Loucy (cell line): ENCODE results near the gene RAD51B.

Experiments used
- H2AFZ ChIP-seq: fragments of 200-600 bp; sonication (generic); 2 replicates; pipeline ENCODE4 v1.6.0; 2016; ENCODE audit warnings: antibody characterized with exemption, mild to moderate bottlenecking, low read length, moderate library complexity
- H3F3A ChIP-seq: fragments of 200-600 bp; 2 replicates; pipeline ENCODE4 v1.6.0; 2016; ENCODE audit warnings: antibody characterized with exemption, low read depth, mild to moderate bottlenecking
- H3K27me3 ChIP-seq: fragments of 200-600 bp; sonication (generic); 2 replicates; pipeline ENCODE4 v1.6.1; 2014; ENCODE audit warnings: low read length, mild to moderate bottlenecking; ENCODE audit not compliant: insufficient read depth, poor library complexity, severe bottlenecking
- H3K36me3 ChIP-seq: fragments of 200-600 bp; sonication (generic); 2 replicates; pipeline ENCODE4 v1.6.1; 2016; ENCODE audit warnings: low read length; ENCODE audit not compliant: insufficient read depth
- H3K4me1 ChIP-seq: fragments of 200-600 bp; sonication (generic); 2 replicates; pipeline ENCODE4 v1.5.1; 2014; ENCODE audit warnings: low read length, mild to moderate bottlenecking; ENCODE audit not compliant: insufficient read depth, poor library complexity, severe bottlenecking
- H3K4me2 ChIP-seq: fragments of 200-600 bp; sonication (generic); 2 replicates; pipeline ENCODE4 v1.6.0; 2014; ENCODE audit warnings: antibody characterized with exemption, low read length, low read depth, mild to moderate bottlenecking; ENCODE audit not compliant: poor library complexity, severe bottlenecking
- H3K4me3 ChIP-seq: fragments of 200-600 bp; sonication (generic); 2 replicates; pipeline ENCODE4 v1.5.1; 2014; ENCODE audit warnings: low read length, mild to moderate bottlenecking, mixed read lengths; ENCODE audit not compliant: poor library complexity, severe bottlenecking
- H3K79me2 ChIP-seq: fragments of 200-600 bp; sonication (generic); 2 replicates; pipeline ENCODE4 v1.6.1; 2014; ENCODE audit warnings: low read length; ENCODE audit not compliant: insufficient read depth
- H3K9ac ChIP-seq: fragments of 200-600 bp; sonication (generic); 2 replicates; pipeline ENCODE4 v1.6.0; 2014; ENCODE audit warnings: mild to moderate bottlenecking, low read depth, low read length, moderate library complexity; ENCODE audit not compliant: poor library complexity, severe bottlenecking
- H3K9me2 ChIP-seq: fragments of 200-600 bp; sonication (generic); replicated peaks from 2 replicates; pipeline ENCODE4 v1.6.1; 2016; ENCODE audit warnings: low read depth, low read length, mixed read lengths
- H3K9me3 ChIP-seq: fragments of 200-600 bp; sonication (generic); 2 replicates; pipeline ENCODE4 v1.6.1; 2014; ENCODE audit warnings: mild to moderate bottlenecking, antibody characterized with exemption, low read length, low read depth; ENCODE audit not compliant: insufficient read depth
- H4K20me1 ChIP-seq: fragments of 200-600 bp; sonication (generic); 2 replicates; pipeline ENCODE4 v1.6.0; 2014; ENCODE audit warnings: antibody characterized with exemption, low read length, mild to moderate bottlenecking; ENCODE audit not compliant: insufficient read depth, poor library complexity, severe bottlenecking
- CTCF ChIP-seq: fragments of 200-600 bp; sonication (generic); conservative IDR thresholded peaks from 2 replicates; pipeline ENCODE4 v1.5.1; 2014; ENCODE audit warnings: mild to moderate bottlenecking, antibody characterized with exemption, low read length
- EZH2phosphoT487 ChIP-seq: fragments of 200-600 bp; IDR thresholded peaks from 2 replicates; pipeline ENCODE4 v1.6.1; 2018; ENCODE audit warnings: antibody characterized with exemption, mild to moderate bottlenecking, moderate library complexity, borderline replicate concordance

Gene RAD51B

GRCh38 chr14:68527329-68527851 is 707.8 kb downstream of the RAD51B start:
- Histone ChIP-seq H3K9ac (no peak overlapping the region), H3K4me2 (no peak overlapping the region), H3K4me3 (no peak overlapping the region), H3K79me2 (no peaks in the 10 kb centered on the region), H3K9me3 (peaks cover 16% of the 10 kb centered on the region), H3K27me3 (no peaks in the 10 kb centered on the region), H4K20me1 (no peaks in the 10 kb centered on the region), H3K4me1 (no peaks in the 10 kb centered on the region), H2AFZ (no peak overlapping the region), H3F3A (no peaks in the 10 kb centered on the region), H3K9me2 (no peaks in the 10 kb centered on the region), H3K36me3 (no peaks in the 10 kb centered on the region)
- no peak for TF ChIP-seq EZH2phosphoT487
- no peak for TF ChIP-seq CTCF

GRCh38 chr14:68528040-68528687 is 708.6 kb downstream of the RAD51B start:
- Histone ChIP-seq H3K27me3 (no peaks in the 10 kb centered on the region), H3K4me1 (no peaks in the 10 kb centered on the region), H2AFZ (no peak overlapping the region), H4K20me1 (no peaks in the 10 kb centered on the region), H3K9me2 (no peaks in the 10 kb centered on the region), H3K4me3 (no peak overlapping the region), H3K4me2 (no peak overlapping the region), H3K79me2 (no peaks in the 10 kb centered on the region), H3K9ac (no peak overlapping the region), H3K36me3 (no peaks in the 10 kb centered on the region), H3K9me3 (peaks cover 16% of the 10 kb centered on the region), H3F3A (no peaks in the 10 kb centered on the region)
- TF ChIP-seq CTCF (no peak), EZH2phosphoT487 (no peak)

GRCh38 chr14:68530443-68530842 is 710.9 kb downstream of the RAD51B start:
- H3K27me3 ChIP-seq, result no peaks in the 10 kb centered on the region
- no peak overlapping the region for H3K9ac ChIP-seq
- H3F3A ChIP-seq, result no peaks in the 10 kb centered on the region
- no peak overlapping the region for H2AFZ ChIP-seq
- no peak for TF ChIP-seq CTCF
- H3K79me2 ChIP-seq, result no peaks in the 10 kb centered on the region
- no peaks in the 10 kb centered on the region for H3K9me2 ChIP-seq
- H3K4me3 ChIP-seq, result no peak overlapping the region
- no peaks in the 10 kb centered on the region for H4K20me1 ChIP-seq
- no peak overlapping the region for H3K4me2 ChIP-seq
- no peaks in the 10 kb centered on the region for H3K4me1 ChIP-seq
- H3K9me3 ChIP-seq, result peaks cover 16% of the 10 kb centered on the region
- no peaks in the 10 kb centered on the region for H3K36me3 ChIP-seq
